HG02870 (cell line): ENCODE data around the gene IMPA2.
"Not testable (repeated sequence)": the region's sequence is repeated elsewhere in the genome, so short reads cannot be mapped to it uniquely, and the experiment has no call there.

Experiments
- ATAC-seq: cut with Tn5 transposase; IDR thresholded peaks from one replicate; pipeline ENCODE4 v1.9.1; 2021; ENCODE audit warnings: mild to moderate bottlenecking, moderate library complexity; ENCODE audit not compliant: unreplicated experiment

Gene IMPA2

GRCh38 chr18:11960743-11961380 lies 20.4 kb upstream of the IMPA2 start:
- ATAC-seq: no peak

- ATAC-seq: no peak
Measured at GRCh38 chr18:11962597-11962996, 18.7 kb upstream of the IMPA2 start.

GRCh38 chr18:11963991-11964484 lies 17.3 kb upstream of the IMPA2 start:
- ATAC-seq: no peak

GRCh38 chr18:11969904-11970835 lies 11.1 kb upstream of the IMPA2 start:
- no peak for ATAC-seq

GRCh38 chr18:11970836-11971226 lies 10.5 kb upstream of the IMPA2 start:
- ATAC-seq: not testable (repeated sequence)

- ATAC-seq: no peak
Measured at GRCh38 chr18:11972371-11973174, 8.7 kb upstream of the IMPA2 start.

GRCh38 chr18:11974741-11975325 lies 6.5 kb upstream of the IMPA2 start:
- no peak for ATAC-seq

- ATAC-seq: no peak
Measured at GRCh38 chr18:11975723-11976122, 5.6 kb upstream of the IMPA2 start.

- no peak for ATAC-seq
Measured at GRCh38 chr18:11976315-11977152, 4.8 kb upstream of the IMPA2 start.

- ATAC-seq: no peak
Measured at GRCh38 chr18:11977153-11977466, 4.2 kb upstream of the IMPA2 start.

GRCh38 chr18:11978956-11979355 lies 2.4 kb upstream of the IMPA2 start:
- ATAC-seq: no peak

- ATAC-seq: no peak
Measured at GRCh38 chr18:11980163-11980493, 1.2 kb upstream of the IMPA2 start.

- ATAC-seq: peak; percentile 84
Measured at GRCh38 chr18:11980494-11981191, 664 bp upstream of the IMPA2 start.

- peak; percentile 19 for ATAC-seq
Measured at GRCh38 chr18:11981543-11982366, 448 bp downstream of the IMPA2 start.

- ATAC-seq: no peak
Measured at GRCh38 chr18:11982981-11983380, 1.7 kb downstream of the IMPA2 start.

- no peak for ATAC-seq
Measured at GRCh38 chr18:11983592-11983991, 2.3 kb downstream of the IMPA2 start.

- ATAC-seq: no peak
Measured at GRCh38 chr18:11984091-11984490, 2.8 kb downstream of the IMPA2 start.

- ATAC-seq: no peak
Measured at GRCh38 chr18:11985586-11985985, 4.3 kb downstream of the IMPA2 start.

- no peak for ATAC-seq
Measured at GRCh38 chr18:11986061-11986460, 4.8 kb downstream of the IMPA2 start.
